ENCODE results near the gene SPIRE2.
"Not testable (repeated sequence)": the region's sequence is repeated elsewhere in the genome, so short reads cannot be mapped to it uniquely, and the experiment has no call there.

The SPIRE2 gene

GRCh38 chr16:89806589-89807193 lies 21.6 kb upstream of the SPIRE2 start:
- DNase-seq (ENCODE audit: low spot score): not testable (repeated sequence)

DNA sequence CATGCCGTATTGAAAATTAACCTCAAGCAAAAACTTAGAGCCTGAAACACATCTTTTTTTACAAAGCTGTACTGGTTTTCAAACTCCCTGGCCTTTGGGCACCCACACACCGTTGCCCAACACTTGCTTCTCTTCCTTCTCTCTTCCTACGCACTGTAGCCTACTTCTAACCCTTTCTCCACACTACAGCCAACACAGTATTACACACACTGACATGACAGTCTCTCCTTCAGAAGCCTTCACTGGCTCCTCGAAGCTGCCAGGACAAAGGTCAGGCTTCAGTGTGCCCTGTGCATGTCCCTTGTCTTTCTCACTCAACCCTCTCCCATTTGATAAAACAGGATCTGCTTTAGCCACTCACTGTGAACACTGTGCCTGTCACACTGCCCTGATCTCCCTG lies 19.8 kb upstream of the SPIRE2 start:
- no peak for DNase-seq (ENCODE audit: low spot score)

DNA sequence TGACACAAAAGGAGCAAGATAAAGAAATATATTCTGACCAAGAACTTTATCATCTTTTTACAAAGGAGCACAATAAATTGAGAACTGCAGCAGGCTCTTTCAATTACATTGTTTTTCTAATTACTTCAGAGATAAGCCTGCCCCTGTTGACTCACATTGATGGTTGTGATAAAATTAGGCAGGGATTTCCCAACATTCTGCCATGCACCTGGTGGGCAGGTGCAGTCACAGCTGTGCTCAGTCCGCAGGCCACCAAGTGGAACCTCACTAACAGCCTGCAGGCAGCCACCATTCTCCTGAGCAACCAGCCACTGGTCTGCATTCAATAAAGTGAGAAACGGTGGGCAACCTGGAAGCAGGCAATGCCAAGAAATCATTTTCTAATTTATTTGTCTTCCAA lies 17.0 kb upstream of the SPIRE2 start:
- DNase-seq (ENCODE audit: low spot score): no peak

GRCh38 chr16:89815639-89816348 lies 12.5 kb upstream of the SPIRE2 start:
- no peak for DNase-seq (ENCODE audit: low spot score)

DNA sequence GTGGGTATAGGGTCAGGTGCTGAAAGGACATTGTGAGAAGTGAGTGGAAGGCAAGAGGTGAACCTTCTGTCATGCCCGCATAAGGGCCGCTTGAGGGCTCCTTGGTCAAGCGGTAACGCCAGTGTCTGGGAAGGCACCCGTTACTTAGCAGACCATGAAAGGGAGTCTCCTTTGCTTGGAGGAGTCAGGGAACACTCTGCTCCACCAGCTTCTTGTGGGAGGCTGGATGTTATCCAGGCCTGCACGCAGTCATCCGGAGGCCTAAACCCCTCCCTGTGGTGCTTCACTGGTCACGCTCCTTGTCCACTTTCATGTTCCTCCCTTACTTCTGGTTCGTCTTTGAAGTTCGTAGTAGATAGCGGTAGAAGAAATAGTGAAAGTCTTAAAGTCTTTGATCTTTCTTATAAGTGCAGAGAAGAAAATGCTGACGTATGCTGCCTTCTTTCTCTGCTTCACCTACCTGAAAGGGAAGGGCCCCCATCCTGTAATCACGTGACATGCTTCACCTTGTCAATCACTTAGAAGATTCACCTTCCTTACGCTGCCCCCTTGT lies 9.3 kb upstream of the SPIRE2 start:
- peak; percentile 25 for DNase-seq (ENCODE audit: low spot score)

- DNase-seq (ENCODE audit: low spot score): not testable (repeated sequence)
Observed at GRCh38 chr16:89819448-89819847, 8.8 kb upstream of the SPIRE2 start.

DNA sequence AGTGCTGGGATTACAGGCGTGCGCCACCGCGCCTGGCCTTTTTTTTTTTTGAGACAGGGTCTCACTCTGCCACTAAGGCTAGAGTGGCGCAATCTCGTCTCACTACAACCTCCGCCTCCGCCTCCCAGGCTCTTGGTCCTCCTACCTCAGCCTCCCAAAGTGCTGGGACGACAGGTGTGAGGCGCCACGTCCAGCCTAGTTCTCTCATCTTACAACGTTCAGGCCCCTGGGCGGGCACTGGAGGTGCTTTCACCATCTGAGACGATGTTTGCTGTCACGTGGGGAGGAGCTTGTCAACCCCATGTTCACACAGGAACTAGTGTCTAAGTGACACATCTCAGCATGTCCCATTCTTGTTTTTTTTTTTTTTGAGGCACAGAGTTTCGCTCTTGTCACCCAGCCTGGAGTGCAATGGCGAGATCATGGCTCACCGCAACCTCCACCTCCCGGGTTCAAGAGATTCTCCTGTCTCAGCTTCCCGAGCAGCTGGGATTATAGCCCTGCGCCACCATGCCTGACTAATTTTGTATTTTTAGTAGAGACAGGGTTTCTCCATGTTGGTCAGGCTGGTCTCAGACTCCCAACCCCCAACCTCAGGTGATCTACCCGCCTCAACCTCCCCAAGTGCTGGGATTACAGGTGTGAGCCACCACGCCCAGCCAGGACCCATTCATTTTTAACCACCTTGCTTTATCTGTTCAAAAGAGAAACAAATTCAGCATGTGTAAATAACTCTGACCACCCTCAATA lies 6.7 kb upstream of the SPIRE2 start:
- no peak for DNase-seq (ENCODE audit: low spot score)

DNA sequence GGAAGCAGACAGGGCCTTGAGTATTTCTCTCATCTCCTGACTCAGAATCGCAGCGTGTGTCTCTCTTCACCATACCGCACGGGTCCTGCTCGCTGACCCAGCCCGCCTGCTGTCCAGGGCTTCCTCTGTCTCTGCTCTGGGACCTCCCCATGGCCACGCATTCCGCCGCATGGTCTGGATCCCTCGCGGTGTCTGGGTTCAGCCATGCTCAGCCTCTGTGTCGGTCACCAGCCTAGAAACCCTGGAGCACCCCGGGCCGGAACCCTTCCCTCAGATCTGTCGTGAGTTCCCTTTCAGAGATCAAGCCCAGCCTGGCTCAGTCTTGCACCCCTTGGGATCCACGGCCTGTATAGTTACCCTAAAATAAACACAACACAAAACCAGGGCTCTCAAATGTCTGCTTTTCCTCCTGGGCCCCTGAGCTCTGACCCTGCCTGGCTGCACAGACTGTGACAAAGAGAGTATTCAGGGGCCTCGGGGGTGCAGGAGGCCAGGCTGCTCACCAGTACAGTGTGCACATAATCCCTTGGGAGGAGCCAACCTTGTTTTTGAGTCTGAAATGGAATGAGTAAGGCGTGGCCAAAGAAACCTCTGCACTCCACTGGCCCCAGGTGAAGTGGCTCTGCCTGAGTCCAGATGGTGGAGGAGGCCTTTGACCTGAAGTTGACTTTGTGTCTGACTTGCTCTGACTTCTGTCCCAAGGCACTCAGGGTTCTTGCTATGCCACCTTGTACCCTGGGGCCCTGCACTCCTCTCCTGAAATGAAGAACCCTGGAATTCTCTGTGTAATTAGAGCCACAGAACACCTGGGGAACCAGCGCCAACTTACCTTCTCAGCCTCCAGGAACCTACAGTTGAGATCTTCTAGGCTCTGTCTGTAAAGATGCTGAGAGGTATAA lies 5.8 kb upstream of the SPIRE2 start:
- DNase-seq (ENCODE audit: low spot score): no peak

GRCh38 chr16:89823087-89823823 lies 5.0 kb upstream of the SPIRE2 start:
- DNase-seq (ENCODE audit: low spot score): no peak

GRCh38 chr16:89823824-89824148 lies 4.5 kb upstream of the SPIRE2 start:
- not testable (repeated sequence) for DNase-seq (ENCODE audit: low spot score)

DNA sequence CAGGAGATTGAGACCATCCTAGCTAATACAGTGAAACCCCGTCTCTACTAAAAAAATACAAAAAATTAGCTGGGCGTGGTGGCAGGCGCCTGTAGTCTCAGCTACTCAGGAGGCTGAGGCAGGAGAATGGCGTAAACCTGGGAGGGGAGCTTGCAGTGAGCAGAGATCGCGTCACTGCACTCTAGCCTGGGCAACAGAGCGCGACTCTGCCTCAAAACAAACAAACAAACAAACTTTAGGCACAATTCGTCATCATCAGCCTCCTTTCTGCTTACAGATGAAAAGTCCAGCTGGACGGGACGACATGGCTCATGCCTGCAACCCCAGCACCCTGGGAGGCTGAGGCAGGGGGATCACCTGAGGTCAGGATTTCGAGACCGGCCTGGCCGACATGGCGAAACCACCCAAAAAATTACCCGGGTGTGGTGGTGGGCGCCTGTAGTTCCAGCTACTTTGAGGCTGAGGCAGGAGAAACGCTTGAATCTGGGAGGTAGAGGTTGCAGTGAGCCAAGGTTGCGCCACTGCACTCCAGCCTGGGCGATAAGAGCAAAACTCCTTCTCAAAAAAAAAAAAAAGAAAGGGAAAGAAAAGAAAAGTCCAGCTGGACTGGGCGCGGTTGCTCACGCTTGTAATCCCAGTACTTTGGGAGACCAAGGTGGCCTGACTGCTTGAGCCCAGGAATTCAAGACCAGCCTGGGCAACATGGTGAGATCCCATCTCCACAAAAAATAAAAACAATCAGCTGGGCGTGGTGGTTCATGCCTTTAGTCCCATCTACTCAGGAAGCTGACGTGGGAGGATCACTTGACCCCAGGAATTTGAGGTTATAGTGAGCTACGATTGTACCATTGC lies 1.5 kb upstream of the SPIRE2 start:
- DNase-seq (ENCODE audit: low spot score): no peak

DNA sequence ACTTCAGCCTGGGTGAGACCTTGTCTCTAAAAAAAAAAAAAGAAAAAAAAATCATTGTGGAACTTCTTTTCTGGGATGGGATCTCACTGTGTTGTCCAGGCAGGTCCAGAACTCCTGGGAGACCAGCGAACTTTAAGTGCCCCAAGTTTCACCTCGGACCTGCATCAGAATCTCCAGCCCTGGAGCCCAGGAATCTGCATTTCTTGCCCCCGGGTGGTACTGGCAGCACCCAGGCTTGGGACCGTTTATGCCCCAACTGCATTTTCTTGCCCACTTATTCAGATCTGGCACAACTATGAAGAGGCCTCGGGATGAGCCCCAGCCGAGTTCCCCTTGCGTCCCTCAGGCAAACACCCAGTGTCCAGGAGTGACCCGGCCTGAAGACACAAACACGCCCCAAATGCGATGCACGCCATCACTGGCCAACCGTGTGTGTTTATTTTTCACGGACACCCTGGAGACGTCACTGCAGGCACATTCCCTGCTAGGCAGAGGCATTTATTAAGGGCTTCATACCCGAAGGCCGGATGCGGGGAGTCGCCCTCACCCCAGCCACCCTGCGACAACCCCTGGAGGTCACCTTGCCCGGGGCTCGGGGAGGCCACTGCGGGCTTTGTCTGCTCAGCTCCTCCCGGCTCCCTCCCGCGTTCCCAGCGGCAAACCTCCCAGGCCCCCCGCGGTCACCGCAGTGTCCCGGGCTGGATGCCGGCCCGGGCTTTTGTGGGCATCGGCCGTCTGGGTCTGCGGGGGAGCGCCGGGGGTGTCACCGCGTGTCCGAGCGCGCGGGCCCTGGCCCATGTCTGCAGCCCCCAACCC lies 684 bp upstream of the SPIRE2 start:
- peak; percentile 68 for DNase-seq (ENCODE audit: low spot score)

GRCh38 chr16:89828870-89829629 lies 775 bp downstream of the SPIRE2 start:
- DNase-seq (ENCODE audit: low spot score): peak; percentile 33

- no peak for DNase-seq (ENCODE audit: low spot score)
Observed at GRCh38 chr16:89829630-89830437, 1.6 kb downstream of the SPIRE2 start.

DNA sequence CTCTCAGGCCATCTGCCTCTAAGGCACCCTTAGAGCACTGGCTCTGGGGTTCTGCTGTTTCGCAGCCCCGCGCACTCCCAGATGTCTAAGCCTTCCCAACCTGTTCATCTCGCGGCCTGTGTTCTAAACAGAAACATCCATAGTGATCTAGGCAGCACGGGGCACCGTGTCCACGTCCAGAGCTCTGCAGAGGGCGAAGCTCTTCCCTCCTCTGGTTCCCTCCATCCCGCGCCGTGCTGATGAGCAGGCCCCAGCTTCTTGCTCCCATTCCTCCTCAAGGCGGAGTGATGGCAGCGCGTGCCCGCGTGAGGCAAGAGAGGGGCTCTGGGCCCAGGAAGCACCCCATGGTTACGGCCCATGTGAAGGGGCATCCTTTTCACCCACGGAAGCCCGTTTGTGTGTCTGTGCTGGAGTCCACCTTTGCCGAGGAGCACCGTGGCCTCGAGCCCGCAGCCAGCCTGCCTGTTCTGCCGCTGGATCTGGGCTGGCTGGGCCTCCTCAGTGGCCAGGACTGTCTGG lies 3.6 kb downstream of the SPIRE2 start:
- no peak for DNase-seq (ENCODE audit: low spot score)

DNA sequence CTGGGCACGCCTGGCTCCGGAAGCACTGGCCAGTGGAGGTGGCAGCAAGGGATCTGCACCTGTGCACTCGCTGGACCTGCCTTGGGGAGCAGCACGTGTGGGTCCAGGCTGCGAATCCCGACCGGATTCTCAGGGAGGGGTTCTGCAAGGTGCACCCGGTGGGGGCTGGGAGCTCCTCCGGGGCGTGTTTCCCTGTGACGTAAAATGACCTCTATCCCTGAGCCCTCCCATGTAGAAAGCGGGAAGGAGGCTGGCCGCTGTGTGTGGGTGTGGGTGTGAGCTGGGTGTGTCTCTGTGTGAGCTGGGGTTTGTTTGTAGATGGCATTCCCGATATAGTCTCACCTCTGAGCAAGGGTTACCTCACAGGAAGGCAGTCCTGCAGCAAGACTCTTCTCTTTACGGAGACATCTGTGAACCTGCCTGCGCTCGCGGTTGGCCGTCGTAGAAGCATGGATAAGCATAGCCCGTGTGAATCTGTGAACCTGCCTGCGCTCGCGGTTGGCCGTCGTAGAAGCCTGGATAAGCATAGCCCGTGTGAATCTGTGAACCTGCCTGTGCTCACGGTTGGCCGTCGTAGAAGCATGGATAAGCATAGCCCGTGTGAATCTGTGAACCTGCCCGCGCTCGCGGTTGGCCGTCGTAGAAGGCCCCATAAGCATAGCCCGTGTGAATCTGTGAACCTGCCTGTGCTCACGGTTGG lies 5.5 kb downstream of the SPIRE2 start:
- DNase-seq (ENCODE audit: low spot score): not testable (repeated sequence)

- not testable (repeated sequence) for DNase-seq (ENCODE audit: low spot score)
Observed at GRCh38 chr16:89834813-89835363, 6.6 kb downstream of the SPIRE2 start.

All from cerebellar cortex (tissue), 1 donor.